GM18526 (cell line): ENCODE data around the gene SHFL.

Experiments
- POLR2A ChIP-seq: IDR thresholded peaks from 3 replicates; pipeline ENCODE4 v1.6.1; 2011; ENCODE audit not compliant: insufficient read length; ENCODE audit errors: extremely low read depth

The SHFL gene

GRCh38 chr19:10076535-10076934 lies 9.6 kb upstream of the SHFL start:
- no peak for TF ChIP-seq POLR2A

- no peak for TF ChIP-seq POLR2A
Measured at GRCh38 chr19:10078329-10078728, 7.8 kb upstream of the SHFL start.

GRCh38 chr19:10079031-10079453 lies 7.1 kb upstream of the SHFL start:
- TF ChIP-seq POLR2A: no peak

GRCh38 chr19:10083911-10084310 lies 2.2 kb upstream of the SHFL start:
- no peak for TF ChIP-seq POLR2A

- TF ChIP-seq POLR2A: no peak
Measured at GRCh38 chr19:10084803-10085202, 1.3 kb upstream of the SHFL start.

- TF ChIP-seq POLR2A: no peak
Measured at GRCh38 chr19:10086591-10087192, 575 bp downstream of the SHFL start.

GRCh38 chr19:10087296-10088061 lies 1.4 kb downstream of the SHFL start:
- no peak for TF ChIP-seq POLR2A

- TF ChIP-seq POLR2A: no peak
Measured at GRCh38 chr19:10088949-10089554, 2.9 kb downstream of the SHFL start.

GRCh38 chr19:10089801-10090375 lies 3.8 kb downstream of the SHFL start:
- TF ChIP-seq POLR2A: no peak

GRCh38 chr19:10091370-10091687 lies 5.2 kb downstream of the SHFL start:
- TF ChIP-seq POLR2A: no peak

- no peak for TF ChIP-seq POLR2A
Measured at GRCh38 chr19:10091895-10092641, 6.0 kb downstream of the SHFL start.

GRCh38 chr19:10092648-10093294 lies 6.7 kb downstream of the SHFL start:
- TF ChIP-seq POLR2A: peak; percentile 22

- peak; percentile 40 for TF ChIP-seq POLR2A
Measured at GRCh38 chr19:10093295-10094186, 7.4 kb downstream of the SHFL start.

- no peak for TF ChIP-seq POLR2A
Measured at GRCh38 chr19:10095622-10095947, 9.5 kb downstream of the SHFL start.

GRCh38 chr19:10095948-10096614 lies 10.0 kb downstream of the SHFL start:
- TF ChIP-seq POLR2A: peak; percentile 56
